T47D (cell line): ENCODE measurements around the gene ERAP2.
"Not testable (repeated sequence)": the region's sequence is repeated elsewhere in the genome, so short reads cannot be mapped to it uniquely, and the experiment has no call there.

Experiments
- DNase-seq, 2 experiments: peaks; one replicate each; pipeline versions ENCODE4 v3.0.0 to v3.0.0-alpha.2; 2011 to 2012; ENCODE audit warnings: low read depth in 1 of 2, low spot score in 1 of 2
- JUND ChIP-seq: IDR thresholded peaks from 2 replicates; pipeline ENCODE4 v1.6.1; 2012; ENCODE audit warnings: low read depth
- in situ Hi-C: cut with HindIII; loops from 2 replicates; pipeline ENCODE4 v1.10.0; 2016; ENCODE audit warnings: low sequenced_read_pairs, low pct_unique_long_range_greater_than_20kb

The ERAP2 gene

DNA sequence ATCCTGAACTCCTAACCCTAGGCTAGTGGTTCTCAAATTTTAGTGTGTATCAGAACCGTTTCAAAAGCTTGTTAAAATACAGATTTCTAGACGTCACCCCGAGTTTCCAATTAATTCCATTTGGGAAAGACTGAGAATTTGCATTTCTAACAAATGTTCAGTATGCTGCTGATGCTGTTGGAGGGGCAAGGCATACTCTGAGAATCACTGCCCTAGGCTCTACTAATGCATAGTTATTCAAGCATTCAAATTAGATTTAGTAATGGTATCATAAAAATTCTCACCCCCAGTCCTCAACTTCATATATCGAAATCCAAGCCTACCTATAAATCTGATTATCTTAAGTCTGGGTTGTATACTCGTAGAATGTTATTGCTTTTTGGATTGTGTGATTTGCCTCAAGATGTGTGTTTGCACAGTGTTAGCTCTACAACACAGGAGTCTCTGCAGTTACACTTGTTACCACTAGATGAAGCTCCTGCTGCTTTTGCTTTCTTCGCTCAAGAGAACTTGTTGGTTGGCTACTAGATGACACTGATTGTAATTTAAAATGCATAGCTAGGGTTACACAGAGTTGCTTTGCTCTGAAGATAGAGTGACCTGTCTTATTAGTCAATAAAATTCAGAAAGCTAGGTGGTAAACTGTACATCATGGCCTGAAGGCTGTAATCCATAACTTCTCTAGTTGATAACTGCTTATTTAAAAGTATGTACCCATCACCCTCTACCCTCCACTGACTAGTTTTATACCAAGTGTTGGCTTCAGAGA lies 7.5 kb upstream of the ERAP2 start:
- DNase-seq: peak; percentile 57 to 84
- in situ Hi-C loops: no loop called here
- no peak for TF ChIP-seq JUND

DNA sequence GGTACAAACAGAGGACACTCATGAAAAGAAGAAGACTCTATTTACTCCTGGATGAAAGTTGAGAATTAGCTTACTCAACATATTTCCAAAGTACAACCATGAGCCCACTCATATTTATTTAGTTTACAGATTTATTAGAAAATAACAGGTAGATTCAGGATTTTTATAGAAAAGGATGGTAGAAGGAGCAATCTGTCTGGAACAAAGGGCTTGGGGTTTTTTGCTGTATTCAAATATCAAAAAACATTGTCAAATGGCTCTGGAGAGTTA lies 7.0 kb upstream of the ERAP2 start:
- no peak for TF ChIP-seq JUND
- no peak for DNase-seq
- in situ Hi-C loops: no loop called here

DNA sequence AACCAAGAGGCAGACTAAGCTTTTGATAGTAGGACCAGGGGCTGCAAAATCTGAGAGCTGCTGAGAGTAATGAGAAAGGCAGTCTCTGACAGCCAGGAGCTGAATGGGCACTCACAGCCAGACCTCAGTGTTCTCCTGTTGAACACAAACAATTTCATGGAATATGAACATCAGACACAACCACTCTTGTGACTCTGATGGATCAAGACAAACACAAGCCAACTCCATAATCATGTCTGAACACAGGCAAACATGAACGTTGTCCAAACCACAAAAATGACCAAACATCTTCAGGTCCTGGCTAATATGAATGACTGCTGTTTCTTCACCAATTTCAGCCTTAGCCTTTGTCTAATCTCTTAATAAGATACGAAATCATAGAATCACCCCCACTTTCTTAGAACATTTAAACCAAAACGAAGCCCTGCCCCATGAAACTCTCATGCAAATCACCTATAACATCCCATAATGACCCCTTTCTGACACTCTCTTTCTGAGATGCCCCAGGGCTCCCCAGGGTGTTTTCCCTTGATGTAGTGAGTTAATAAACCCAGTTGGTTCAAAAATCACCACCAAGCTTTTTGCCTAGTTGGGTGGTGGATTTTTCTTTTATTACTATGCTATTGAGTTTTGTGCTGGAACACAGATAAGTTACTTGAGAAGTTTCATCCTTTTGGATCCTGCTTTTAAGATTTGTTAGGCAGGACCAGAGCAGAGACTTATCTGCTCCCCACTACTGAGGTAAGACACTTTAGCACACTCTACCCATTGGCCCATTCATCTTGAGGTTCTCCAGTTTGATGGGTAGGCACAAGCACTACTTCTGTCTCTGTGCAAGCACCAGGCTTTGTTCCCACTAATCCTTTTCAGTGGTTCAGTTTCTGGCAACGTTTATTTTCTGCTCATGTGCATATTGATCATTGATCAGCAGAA lies 5.9 kb upstream of the ERAP2 start:
- TF ChIP-seq JUND: no peak
- in situ Hi-C loops: no loop called here
- DNase-seq: peak in 1 of 2 experiments; percentile 55

DNA sequence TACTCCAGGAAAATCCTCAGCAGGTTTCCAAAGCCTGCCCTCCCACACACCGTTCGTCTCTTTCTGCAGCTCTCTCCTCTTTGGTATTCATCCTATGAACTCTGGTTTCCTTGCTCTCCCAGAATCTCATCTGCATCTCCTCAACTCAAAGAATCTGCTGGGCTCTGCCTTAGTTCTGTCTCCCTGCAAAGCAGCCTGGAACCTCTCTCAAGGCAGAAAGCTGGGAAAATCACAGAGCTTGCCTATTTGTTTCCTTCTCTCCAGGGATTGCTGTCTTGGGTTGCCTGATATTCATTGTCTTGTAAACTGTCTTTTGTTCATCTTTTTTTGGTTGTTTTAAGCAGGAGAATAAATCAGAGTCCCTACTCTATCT lies 5.3 kb upstream of the ERAP2 start:
- no peak for DNase-seq
- in situ Hi-C loops: no loop called here
- no peak for TF ChIP-seq JUND

DNA sequence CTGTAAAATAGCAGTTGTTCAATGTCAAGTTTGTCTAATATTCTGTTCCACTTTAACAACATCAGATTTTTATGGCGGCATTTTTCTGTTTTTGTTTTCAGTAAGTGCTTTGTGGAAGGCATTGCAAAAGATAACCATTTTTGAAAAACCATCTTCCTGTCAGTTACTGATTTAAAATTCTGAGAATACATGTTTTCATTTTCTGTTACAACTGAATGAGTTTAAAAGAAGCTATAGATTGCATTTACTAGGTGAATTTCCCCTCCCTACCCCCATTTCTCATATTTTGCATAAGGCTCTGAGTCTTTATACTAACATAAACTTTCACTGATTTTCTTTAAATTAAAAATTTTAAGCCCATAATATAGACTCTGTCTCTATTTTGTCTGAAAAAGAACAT lies 4.6 kb upstream of the ERAP2 start:
- TF ChIP-seq JUND: no peak
- in situ Hi-C loops: no loop called here
- DNase-seq: no peak

DNA sequence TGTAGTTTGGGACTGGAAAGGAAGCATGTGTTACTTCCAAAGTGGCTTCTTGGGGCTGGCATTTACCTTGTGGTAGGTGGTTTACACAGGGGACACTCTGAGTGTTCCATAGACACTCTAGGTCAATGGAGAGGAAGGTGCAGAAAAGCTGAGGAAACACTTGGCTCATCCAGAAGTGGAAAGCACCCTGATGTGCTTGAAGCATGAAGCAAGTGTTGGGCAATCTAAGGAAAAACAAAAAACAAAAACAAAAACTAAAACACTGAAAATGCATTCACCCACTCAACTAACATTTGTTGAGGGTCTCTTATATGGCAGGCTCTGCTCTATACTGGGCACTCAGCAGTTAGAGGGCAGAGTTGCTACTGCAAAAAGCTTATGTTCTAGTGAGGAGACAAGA lies 2.9 kb upstream of the ERAP2 start:
- in situ Hi-C loops: no loop called here
- no peak for DNase-seq
- no peak for TF ChIP-seq JUND

DNA sequence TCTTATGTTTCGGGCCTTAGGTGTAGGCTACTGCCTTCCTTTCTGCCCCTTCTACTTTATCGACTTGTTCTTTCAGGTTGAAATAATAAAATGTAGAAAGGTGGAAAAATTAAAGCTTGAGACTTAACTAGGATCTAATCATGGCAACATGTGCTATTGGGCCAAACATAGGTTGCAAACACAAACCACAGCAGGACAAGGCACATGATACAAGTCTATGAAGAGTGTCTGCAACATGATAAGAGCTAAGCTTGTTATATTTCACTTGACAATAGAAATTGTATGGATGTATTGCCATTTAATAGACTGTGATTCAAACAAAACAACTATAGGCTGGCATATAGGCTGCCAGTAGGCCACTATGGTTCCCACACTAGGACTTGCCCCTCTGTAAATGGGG lies 1.7 kb upstream of the ERAP2 start:
- DNase-seq: no peak
- in situ Hi-C loops: no loop called here
- no peak for TF ChIP-seq JUND

DNA sequence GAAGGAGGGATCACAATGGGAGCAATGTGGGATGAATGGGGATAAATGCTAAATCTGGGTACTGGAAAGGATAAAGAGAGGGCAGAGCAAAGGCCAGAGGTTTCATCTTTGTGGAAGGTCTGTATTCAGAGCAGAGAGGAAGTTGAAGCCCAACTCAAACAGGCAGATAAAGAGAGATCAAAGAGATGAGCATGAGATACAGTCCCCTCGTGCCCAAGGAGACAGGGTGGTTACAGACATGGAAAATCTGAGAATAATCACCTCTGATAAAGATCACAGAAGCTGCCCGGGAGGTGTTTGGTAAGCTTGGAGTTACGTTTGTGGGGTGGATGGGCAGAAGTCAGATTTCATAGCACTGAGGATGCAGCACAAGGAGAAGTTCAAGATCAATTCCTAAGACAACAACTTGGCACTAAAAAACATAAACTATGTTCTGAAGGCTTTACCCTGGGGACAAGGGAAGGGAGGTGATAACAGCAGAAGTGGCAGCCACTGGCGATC lies 459 bp upstream of the ERAP2 start:
- TF ChIP-seq JUND: no peak
- DNase-seq: peak; percentile 6 to 33
- in situ Hi-C loops: no loop called here

DNA sequence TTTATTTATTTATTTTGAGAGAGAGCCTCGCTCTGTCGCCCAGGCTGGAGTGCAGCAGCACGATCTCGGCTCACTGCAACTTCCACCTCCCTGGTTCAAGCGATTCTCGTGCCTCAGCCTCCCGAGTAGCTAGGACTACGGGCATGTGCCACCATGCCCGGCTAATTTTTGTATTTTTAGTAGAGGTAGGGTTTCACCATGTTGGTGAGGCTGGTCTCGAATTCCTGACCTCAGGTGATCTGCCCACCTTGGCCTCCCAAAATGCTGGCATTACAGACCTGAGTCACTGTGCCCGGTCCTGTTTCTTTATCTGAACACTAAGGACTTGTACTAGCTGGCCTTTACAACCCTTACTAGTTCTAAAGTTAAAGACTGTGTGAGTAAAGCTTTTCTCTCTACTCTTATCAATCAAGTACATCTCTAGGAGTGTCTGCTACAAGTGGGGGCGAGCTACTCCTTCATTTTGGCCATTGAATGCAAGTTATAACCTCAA lies 723 bp downstream of the ERAP2 start:
- in situ Hi-C loops: not testable (repeated sequence)
- peak in 1 of 2 experiments; percentile 30 for DNase-seq

DNA sequence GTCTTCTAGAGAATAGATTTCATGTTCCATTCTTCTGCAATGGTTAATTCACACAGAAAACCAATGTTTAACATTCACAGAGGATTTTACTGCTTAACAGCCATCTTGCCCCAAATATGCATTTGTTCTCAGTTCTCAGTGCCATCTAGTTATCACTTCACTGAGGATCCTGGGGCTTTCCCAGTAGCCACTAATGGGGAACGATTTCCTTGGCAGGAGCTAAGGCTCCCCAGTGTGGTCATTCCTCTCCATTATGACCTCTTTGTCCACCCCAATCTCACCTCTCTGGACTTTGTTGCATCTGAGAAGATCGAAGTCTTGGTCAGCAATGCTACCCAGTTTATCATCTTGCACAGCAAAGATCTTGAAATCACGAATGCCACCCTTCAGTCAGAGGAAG lies 3.4 kb downstream of the ERAP2 start:
- in situ Hi-C loops: no loop called here
- DNase-seq: no peak
- no peak for TF ChIP-seq JUND

DNA sequence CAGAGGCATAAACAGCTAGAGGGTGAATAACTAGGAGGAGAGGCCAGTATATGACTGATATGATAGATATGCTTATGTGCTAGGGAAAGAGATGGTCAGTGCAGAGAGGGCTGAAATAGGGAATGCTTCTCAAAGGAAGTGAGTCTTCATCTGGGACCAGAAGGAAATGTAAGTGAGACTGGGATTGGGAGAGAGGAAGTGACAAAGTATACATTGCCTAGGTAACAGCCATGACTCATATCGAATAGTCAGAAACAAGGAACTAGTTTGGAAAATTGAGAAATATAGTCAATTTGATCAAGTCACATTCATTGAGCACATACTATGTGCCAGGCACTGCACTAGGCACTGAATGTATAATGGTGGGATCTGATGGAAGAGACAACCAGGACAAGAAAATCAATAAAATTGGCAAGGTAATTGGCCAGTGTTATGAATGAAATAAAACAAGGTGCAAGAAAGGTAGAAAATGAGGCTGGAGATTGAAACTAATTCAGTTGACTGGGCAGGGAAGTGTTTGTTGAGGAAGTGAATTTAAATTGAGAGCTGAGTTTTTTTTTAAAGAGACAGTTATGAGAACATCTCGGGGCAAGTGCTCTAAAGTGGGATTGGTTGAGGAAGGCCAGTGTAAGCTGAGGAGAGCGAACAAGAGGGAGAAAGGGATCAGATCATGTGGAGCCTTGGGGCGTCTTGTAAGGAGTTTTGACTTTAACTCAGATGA lies 4.3 kb downstream of the ERAP2 start:
- in situ Hi-C loops: no loop called here
- no peak for DNase-seq

DNA sequence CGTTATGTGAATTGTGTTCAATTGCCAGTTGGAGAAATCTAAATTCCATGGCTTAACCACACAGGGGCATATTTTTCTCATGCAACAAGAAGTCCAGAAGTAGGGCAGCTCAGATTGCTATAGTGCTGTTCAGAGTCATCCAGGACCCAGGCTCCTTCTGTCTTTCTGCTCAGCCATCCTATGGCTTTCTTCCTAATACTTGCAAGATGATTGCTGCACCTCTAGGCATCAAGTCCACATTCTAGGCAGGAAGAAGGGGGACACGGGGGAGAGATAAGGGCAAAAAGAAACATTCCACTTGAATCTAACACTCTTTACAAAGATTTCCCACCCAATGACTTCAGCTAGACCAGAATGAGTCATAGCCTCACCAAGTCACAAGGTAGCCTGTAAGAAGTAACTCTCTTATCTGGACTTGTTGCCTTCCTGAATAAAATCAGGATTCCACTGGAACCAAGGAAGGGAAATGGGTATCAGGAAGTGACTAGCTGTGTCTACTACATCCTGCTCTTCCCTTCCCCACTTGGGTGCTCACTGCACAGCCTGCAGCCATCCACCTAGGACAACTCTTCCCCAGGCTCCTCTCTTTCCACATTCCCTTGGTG lies 5.3 kb downstream of the ERAP2 start:
- in situ Hi-C loops: no loop called here
- no peak for DNase-seq

More for the DNA sequence above, 4.3 kb downstream of the ERAP2 start:
- no peak for TF ChIP-seq JUND

More for the DNA sequence above, 5.3 kb downstream of the ERAP2 start:
- no peak for TF ChIP-seq JUND
